ENCODE results near the gene MPPED2.

The MPPED2 gene

GRCh38 chr11:30420233-30420787, 165.8 kb downstream of the MPPED2 start:
- no peak for DNase-seq (ENCODE audit: low read depth)

- DNase-seq (ENCODE audit: low read depth): no peak
Measured at GRCh38 chr11:30414806-30415205, 171.3 kb downstream of the MPPED2 start.

- no peak for DNase-seq (ENCODE audit: low read depth)
Measured at GRCh38 chr11:30414244-30414643, 171.9 kb downstream of the MPPED2 start.

- DNase-seq (ENCODE audit: low read depth): no peak
Measured at GRCh38 chr11:30412509-30412908, 173.6 kb downstream of the MPPED2 start.

- no peak for DNase-seq (ENCODE audit: low read depth)
Measured at GRCh38 chr11:30411383-30411782, 174.8 kb downstream of the MPPED2 start.

- no peak for DNase-seq (ENCODE audit: low read depth)
Measured at GRCh38 chr11:30406978-30407762, 179.0 kb downstream of the MPPED2 start.

- no peak for DNase-seq (ENCODE audit: low read depth)
Measured at GRCh38 chr11:30405385-30405784, 180.8 kb downstream of the MPPED2 start.

- DNase-seq (ENCODE audit: low read depth): no peak
Measured at GRCh38 chr11:30404136-30404535, 182.0 kb downstream of the MPPED2 start.

- DNase-seq (ENCODE audit: low read depth): no peak
Measured at GRCh38 chr11:30395751-30396150, 190.4 kb downstream of the MPPED2 start.

GRCh38 chr11:30393012-30393411, 193.1 kb downstream of the MPPED2 start:
- no peak for DNase-seq (ENCODE audit: low read depth)

- DNase-seq (ENCODE audit: low read depth): no peak
Measured at GRCh38 chr11:30392221-30392784, 193.8 kb downstream of the MPPED2 start.

GRCh38 chr11:30388957-30389356, 197.2 kb downstream of the MPPED2 start:
- no peak for DNase-seq (ENCODE audit: low read depth)

GRCh38 chr11:30387891-30388861, 198.0 kb downstream of the MPPED2 start:
- no peak for DNase-seq (ENCODE audit: low read depth)

- no peak for DNase-seq (ENCODE audit: low read depth)
Measured at GRCh38 chr11:30381879-30382278, 204.3 kb downstream of the MPPED2 start.

- no peak for DNase-seq (ENCODE audit: low read depth)
Measured at GRCh38 chr11:30380846-30381245, 205.3 kb downstream of the MPPED2 start.

GRCh38 chr11:30377347-30377746, 208.8 kb downstream of the MPPED2 start:
- no peak for DNase-seq (ENCODE audit: low read depth)

- no peak for DNase-seq (ENCODE audit: low read depth)
Measured at GRCh38 chr11:30370164-30370563, 216.0 kb downstream of the MPPED2 start.

GRCh38 chr11:30368394-30368793, 217.8 kb downstream of the MPPED2 start:
- no peak for DNase-seq (ENCODE audit: low read depth)

- no peak for DNase-seq (ENCODE audit: low read depth)
Measured at GRCh38 chr11:30365793-30366517, 220.2 kb downstream of the MPPED2 start.

- no peak for DNase-seq (ENCODE audit: low read depth)
Measured at GRCh38 chr11:30364837-30365482, 221.2 kb downstream of the MPPED2 start.

All from activated T-cell treated with anti-CD3 and anti-CD28 coated beads for 1 hour (primary cell).